A673 (cell line): Measurements from ENCODE around the gene CLEC2A.

ENCODE experiments used
- CTCF ChIP-seq: fragments of 300-800, 200-600 bp; sonication (generic); conservative IDR thresholded peaks from 2 replicates; pipeline ENCODE4 v1.5.1; 2017; ENCODE audit warnings: low read depth, mild to moderate bottlenecking, antibody characterized with exemption, low read length, moderate library complexity, mixed read lengths
- EZH2 ChIP-seq: fragments of 200-600 bp; sonication (generic); IDR thresholded peaks from 2 replicates; pipeline ENCODE4 v1.6.1; 2017; ENCODE audit warnings: borderline replicate concordance, low read depth, mild to moderate bottlenecking, mixed read lengths, antibody characterized with exemption, low read length; ENCODE audit not compliant: poor library complexity, severe bottlenecking

GRCh38 chr12:9935026-9935425, 2.9 kb upstream of the CLEC2A start:
- no peak for TF ChIP-seq CTCF
- no peak for TF ChIP-seq EZH2
